GM06990 (cell line): ENCODE measurements around the gene GALNT15.

ENCODE experiments used
- DNase-seq: peaks from one replicate; pipeline ENCODE4 v3.0.0-alpha.2; 2011; ENCODE audit not compliant: insufficient read length; ENCODE audit errors: extremely low read depth
- H3K27me3 ChIP-seq: replicated peaks from 2 replicates; pipeline ENCODE4 v1.6.0; 2011; ENCODE audit warnings: low read length; ENCODE audit not compliant: control insufficient read depth, insufficient read depth
- H3K36me3 ChIP-seq: 2 replicates; pipeline ENCODE4 v1.5.1; 2011; ENCODE audit warnings: low read length; ENCODE audit not compliant: control insufficient read depth, insufficient read depth
- H3K4me3 ChIP-seq: replicated peaks from 2 replicates; pipeline ENCODE4 v1.5.1; 2011; ENCODE audit warnings: low read depth, mild to moderate bottlenecking, control low read depth, low read length
- CTCF ChIP-seq: IDR thresholded peaks from 2 replicates; pipeline ENCODE4 v1.5.1; 2011; ENCODE audit warnings: low read length, control low read depth, mild to moderate bottlenecking, inconsistent platforms; ENCODE audit not compliant: insufficient read depth, poor library complexity, severe bottlenecking

The GALNT15 gene

GRCh38 chr3:16199769-16200168 is 25.3 kb downstream of the GALNT15 start:
- Histone ChIP-seq H3K27me3 (no peaks in the 10 kb centered on the region; the same call in 1 of the 2 replicates), H3K36me3 (no peaks in the 10 kb centered on the region), H3K4me3 (no peak overlapping the region)
- no peak for DNase-seq
- no peak for TF ChIP-seq CTCF

- TF ChIP-seq CTCF = no peak
- no peak overlapping the region for H3K4me3 ChIP-seq
- DNase-seq = no peak
- peaks cover under 1% of the 10 kb centered on the region for H3K27me3 ChIP-seq
- H3K36me3 ChIP-seq = no peaks in the 10 kb centered on the region
Measured at GRCh38 chr3:16200411-16200810, 25.9 kb downstream of the GALNT15 start.

GRCh38 chr3:16203031-16203430 is 28.6 kb downstream of the GALNT15 start:
- no peak for TF ChIP-seq CTCF
- DNase-seq = no peak

GRCh38 chr3:16203671-16204629 is 29.5 kb downstream of the GALNT15 start:
- peaks cover 2% of the 10 kb centered on the region for H3K27me3 ChIP-seq
- no peak overlapping the region for H3K4me3 ChIP-seq
- DNase-seq = no peak
- no peak for TF ChIP-seq CTCF
- H3K36me3 ChIP-seq = no peaks in the 10 kb centered on the region

More at GRCh38 chr3:16203031-16203430, 28.6 kb downstream of the GALNT15 start:
- peaks cover 2% of the 10 kb centered on the region for H3K27me3 ChIP-seq
- no peak overlapping the region for H3K4me3 ChIP-seq
- H3K36me3 ChIP-seq = no peaks in the 10 kb centered on the region

- no peak for DNase-seq
- no peak for TF ChIP-seq CTCF
- H3K36me3 ChIP-seq = no peaks in the 10 kb centered on the region
- H3K4me3 ChIP-seq = no peak overlapping the region
- H3K27me3 ChIP-seq = peaks cover 2% of the 10 kb centered on the region
Measured at GRCh38 chr3:16204751-16205150, 30.3 kb downstream of the GALNT15 start.
